Breast epithelium (tissue), 4 donors: ENCODE measurements around the gene GJD3. TPM values are rescaled to one million over a fixed set of nuclear protein-coding genes. Genes with fewer than 3 reads are reported as not detected.

ENCODE experiments used
- DNase-seq, 2 donors: peaks; one replicate each; pipeline ENCODE4 v3.0.0-alpha.2; 2019; ENCODE audit warnings: low spot score in 2 of 2
- H3K27ac ChIP-seq, 2 donors: fragments of 200-600 bp; sonication (generic) in 1 of 2; one replicate each; pipeline ENCODE4 v1.5.1; 2016 to 2019; ENCODE audit warnings: mild to moderate bottlenecking in 1 of 2
- H3K27me3 ChIP-seq, 2 donors: fragments of 200-600 bp; sonication (generic) in 1 of 2; one replicate each; pipeline versions ENCODE4 v1.5.1 to v1.6.0; 2017 to 2019; ENCODE audit warnings: control low read depth in 1 of 2, mild to moderate bottlenecking in 1 of 2
- H3K36me3 ChIP-seq: fragments of 200-600 bp; one replicate; pipeline ENCODE4 v1.5.1; 2019
- H3K4me1 ChIP-seq, 2 donors: fragments of 200-600 bp; sonication (generic); one replicate each; pipeline ENCODE4 v1.5.1; 2016 to 2019; ENCODE audit warnings: control low read depth in 1 of 2
- H3K4me3 ChIP-seq, 3 donors: fragments of 200-600 bp; sonication (generic); 1 replicate in 2 of 3; 2 replicates in 1 of 3; pipeline ENCODE4 v1.5.1; 2016 to 2019; ENCODE audit warnings: mild to moderate bottlenecking in 3 of 3, moderate library complexity in 2 of 3
- H3K9me3 ChIP-seq, 2 donors: fragments of 200-600 bp; sonication (generic) in 1 of 2; one replicate each; pipeline ENCODE4 v1.5.1; 2016 to 2019; ENCODE audit warnings: control low read depth in 1 of 2
- POLR2A ChIP-seq: fragments of 450-650 bp; IDR thresholded peaks from one replicate; pipeline ENCODE4 v1.6.1; 2016; ENCODE audit warnings: antibody characterized with exemption, mild to moderate bottlenecking, moderate library complexity
- POLR2AphosphoS5 ChIP-seq, 3 donors: sonication (generic); formaldehyde crosslinking; IDR thresholded peaks; one replicate each; pipeline ENCODE4 v1.6.1; 2017; ENCODE audit warnings: antibody characterized with exemption in 3 of 3
- intact Hi-C: fragments of 100-400 bp; cut with DNase I; formaldehyde crosslinking; loops from one replicate; pipeline ENCODE4 v1.15.1; 2023; ENCODE audit warnings: low total_unique reads
- total RNA-seq, 3 donors: library from RNA; depleted of rRNA; stranded (reverse); fragments of >200 nt; gene quantifications; one replicate each; pipeline ENCODE4 v1.1.0, GENCODE V29; 2016
- TF ChIP-seq, protein P1 (sequence below), 3 donors: fragments of 450-650 bp; IDR thresholded peaks; one replicate each; pipeline ENCODE4 v1.5.1; 2016 to 2017; ENCODE audit warnings: antibody characterized with exemption in 3 of 3, mild to moderate bottlenecking in 3 of 3, moderate library complexity in 3 of 3

The GJD3 gene
- total RNA-seq, 3 donors from 2014 or later, result not detected

DNA sequence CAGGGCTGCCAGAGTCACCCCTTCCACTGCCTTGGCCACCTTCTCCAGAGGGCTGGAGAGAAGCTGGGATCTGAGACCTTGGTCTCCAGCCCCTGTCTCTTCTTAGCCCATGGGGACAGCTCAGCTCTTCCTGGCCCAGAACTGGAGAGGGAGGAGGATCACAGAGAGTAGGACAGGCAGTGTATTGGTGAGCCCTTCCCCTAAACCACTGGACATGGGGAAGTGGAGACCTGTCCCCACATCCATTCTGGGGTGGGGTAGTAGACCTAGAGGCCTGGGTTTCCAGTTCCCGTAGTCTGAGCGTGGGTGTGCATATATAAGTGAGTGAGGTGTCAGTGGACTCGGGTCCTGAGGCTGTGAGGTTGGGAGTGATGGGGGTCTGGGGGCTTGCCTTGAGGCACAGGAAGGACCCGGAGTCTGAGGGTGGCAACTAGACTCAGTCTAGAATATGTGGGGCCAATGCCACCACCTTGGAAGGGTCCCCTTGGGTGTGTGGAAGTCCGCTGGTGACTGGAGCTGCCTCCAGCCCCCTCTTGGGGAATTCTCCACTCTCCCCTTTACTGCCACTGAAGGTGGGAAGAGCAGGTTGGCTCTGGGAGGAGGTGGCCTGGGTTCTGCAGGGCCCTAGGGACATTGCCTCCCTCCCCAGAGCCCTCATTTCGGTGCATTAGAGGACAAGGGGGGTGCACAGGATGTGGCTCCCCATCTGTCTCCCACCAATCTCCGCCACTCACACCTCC is 19.9 kb downstream of the GJD3 start:
- DNase-seq, result no peak
- H3K36me3 ChIP-seq, result no peaks in the 10 kb centered on the region
- intact Hi-C loops, result no loop called here
- H3K9me3 ChIP-seq, result no peaks in the 10 kb centered on the region
- TF ChIP-seq POLR2AphosphoS5 (IDR thresholded peaks at IDR 0.05) (no peak), POLR2A (no peak)
- TF ChIP-seq, protein P1, sequence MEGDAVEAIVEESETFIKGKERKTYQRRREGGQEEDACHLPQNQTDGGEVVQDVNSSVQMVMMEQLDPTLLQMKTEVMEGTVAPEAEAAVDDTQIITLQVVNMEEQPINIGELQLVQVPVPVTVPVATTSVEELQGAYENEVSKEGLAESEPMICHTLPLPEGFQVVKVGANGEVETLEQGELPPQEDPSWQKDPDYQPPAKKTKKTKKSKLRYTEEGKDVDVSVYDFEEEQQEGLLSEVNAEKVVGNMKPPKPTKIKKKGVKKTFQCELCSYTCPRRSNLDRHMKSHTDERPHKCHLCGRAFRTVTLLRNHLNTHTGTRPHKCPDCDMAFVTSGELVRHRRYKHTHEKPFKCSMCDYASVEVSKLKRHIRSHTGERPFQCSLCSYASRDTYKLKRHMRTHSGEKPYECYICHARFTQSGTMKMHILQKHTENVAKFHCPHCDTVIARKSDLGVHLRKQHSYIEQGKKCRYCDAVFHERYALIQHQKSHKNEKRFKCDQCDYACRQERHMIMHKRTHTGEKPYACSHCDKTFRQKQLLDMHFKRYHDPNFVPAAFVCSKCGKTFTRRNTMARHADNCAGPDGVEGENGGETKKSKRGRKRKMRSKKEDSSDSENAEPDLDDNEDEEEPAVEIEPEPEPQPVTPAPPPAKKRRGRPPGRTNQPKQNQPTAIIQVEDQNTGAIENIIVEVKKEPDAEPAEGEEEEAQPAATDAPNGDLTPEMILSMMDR (IDR thresholded peaks at IDR 0.05), result no peak
- peak overlapping the region; percentile 67 to 89 (median 81) for H3K4me3 ChIP-seq
- H3K27ac ChIP-seq, result peak overlapping the region; percentile 97 to 98
- H3K4me1 ChIP-seq, result peaks cover 27 to 58% of the 10 kb centered on the region in 2 donors
- H3K27me3 ChIP-seq, result no peaks in the 10 kb centered on the region

DNA sequence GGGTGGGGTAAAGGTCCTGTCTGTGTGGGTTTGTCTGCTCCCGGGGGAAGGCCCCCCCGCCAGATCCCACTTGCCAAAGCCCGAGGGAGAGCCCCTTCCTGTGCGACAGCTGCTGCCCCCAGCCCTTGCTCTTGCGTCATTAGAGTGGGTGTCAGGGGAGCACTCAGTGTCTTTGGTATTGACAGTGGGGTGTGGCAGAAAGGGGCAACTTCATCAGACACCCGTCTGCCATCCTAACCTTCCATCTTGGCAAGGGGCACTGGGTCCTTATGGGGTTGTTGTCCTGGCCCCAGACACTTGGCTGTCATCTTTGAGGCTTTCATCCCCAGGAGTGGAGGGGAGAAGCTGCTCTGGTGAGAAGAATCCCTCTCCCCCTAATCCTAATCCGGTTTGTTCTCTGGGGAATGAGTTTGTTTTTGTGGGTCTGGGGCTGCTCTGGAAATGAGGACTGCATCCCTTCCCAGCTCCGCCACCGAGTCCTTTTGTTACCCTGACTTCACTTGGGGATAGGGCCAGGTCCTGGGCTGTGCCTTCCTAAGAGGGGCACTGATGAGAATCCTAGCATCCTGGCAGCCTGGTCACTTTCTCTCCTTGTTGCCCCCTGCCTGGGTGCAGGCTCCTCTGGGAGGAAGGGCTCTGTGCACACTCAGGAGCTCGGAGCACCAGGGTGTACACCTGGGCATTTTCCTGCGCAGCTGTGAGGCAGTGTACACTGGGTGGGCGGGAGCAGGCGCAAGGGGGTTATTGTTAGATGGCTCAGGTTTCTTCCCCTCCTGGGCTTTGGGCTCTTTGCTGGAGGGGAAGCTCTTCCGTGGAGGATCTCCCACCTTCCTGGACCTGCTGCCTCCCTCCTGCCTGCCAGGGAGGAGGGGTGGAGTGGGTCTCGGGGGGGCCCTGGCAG is 21.1 kb downstream of the GJD3 start:
- Histone ChIP-seq H3K27ac (peak overlapping the region; percentile 97 to 98), H3K4me3 (peak overlapping the region; percentile 67 to 89 (median 81)), H3K4me1 (peaks cover 21 to 47% of the 10 kb centered on the region in 2 donors), H3K9me3 (no peaks in the 10 kb centered on the region), H3K36me3 (no peaks in the 10 kb centered on the region), H3K27me3 (no peaks in the 10 kb centered on the region)
- TF ChIP-seq POLR2AphosphoS5 (IDR thresholded peaks at IDR 0.05) (peak in 1 of 3 donors; percentile 47), POLR2A (no peak)
- intact Hi-C loops, result no loop called here
- no peak for DNase-seq

DNA sequence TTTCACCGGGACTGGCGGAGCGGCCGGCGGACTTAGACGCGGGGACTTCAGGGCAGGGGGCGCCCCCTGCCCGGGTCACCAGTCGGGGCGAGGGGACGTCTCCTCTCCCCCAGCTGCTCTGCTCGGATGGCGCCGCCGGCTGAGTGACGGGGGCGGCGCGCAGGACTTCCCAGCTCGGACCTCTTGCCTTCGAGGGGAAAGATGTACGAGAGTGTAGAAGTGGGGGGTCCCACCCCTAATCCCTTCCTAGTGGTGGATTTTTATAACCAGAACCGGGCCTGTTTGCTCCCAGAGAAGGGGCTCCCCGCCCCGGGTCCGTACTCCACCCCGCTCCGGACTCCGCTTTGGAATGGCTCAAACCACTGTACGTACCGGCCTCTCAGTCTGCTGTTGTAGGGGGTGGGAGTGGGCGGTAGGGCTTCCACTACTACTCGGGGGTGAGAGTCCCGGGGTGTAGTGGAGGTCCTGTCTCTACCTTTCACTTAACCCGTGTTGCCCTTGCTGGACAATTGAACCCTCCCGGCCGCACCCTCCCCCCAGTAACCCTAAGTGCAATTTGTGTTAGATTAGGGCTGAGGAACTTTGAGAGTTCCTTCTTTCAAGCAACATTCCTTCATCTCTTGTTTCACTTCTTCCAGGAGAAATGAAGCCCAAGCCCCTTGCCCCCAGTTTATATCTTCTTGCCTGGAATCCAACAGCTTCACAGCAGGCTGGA is 21.9 kb downstream of the GJD3 start:
- peak overlapping the region; percentile 67 to 89 (median 81) for H3K4me3 ChIP-seq
- peak overlapping the region; percentile 97 to 98 for H3K27ac ChIP-seq
- peaks cover 13 to 39% of the 10 kb centered on the region in 2 donors for H3K4me1 ChIP-seq
- H3K36me3 ChIP-seq, result no peaks in the 10 kb centered on the region
- intact Hi-C loops, result no loop called here
- H3K9me3 ChIP-seq, result no peaks in the 10 kb centered on the region
- TF ChIP-seq POLR2A, result no peak
- peak in 1 of 3 donors; percentile 11 for TF ChIP-seq POLR2AphosphoS5 (IDR thresholded peaks at IDR 0.05)
- no peaks in the 10 kb centered on the region for H3K27me3 ChIP-seq
- no peak for DNase-seq

DNA sequence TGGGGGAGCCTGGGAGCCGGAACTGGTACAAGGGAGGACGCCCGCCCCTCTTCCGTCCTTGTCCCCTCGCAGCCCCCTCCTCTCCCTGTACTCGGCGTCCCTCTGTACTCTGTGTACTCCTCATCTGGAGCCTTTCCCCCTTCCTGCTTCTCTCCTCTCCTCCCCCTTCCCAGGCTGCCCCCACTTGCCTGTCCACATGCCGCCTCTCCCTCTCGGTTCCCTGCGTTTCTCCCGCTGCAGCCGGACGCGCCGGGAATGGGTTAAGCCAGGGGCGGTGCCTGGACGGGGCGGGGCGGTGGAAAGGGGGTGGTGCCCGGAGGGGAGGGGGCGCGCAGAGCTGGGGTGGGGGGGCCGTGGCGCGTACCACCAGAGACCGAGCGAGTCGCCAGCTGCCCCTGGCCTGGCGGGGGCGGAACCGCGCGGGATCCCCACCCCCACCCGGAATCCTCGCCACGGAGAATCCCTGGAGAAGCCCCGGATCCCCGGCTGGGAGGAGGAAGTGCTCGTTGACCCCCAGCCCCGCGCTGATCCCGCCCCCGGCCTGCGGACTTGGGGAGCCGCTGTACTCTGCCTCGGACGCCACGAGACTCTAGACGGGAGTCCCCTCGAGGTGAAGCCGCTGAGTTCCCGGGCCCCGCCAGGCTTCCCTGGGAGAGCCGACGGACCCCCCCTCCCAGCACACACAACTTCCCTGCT is 22.6 kb downstream of the GJD3 start:
- peak overlapping the region; percentile 67 to 89 (median 81) for H3K4me3 ChIP-seq
- peak overlapping the region; percentile 97 to 98 for H3K27ac ChIP-seq
- no peaks in the 10 kb centered on the region for H3K9me3 ChIP-seq
- H3K27me3 ChIP-seq, result no peaks in the 10 kb centered on the region
- TF ChIP-seq, protein P1 (IDR thresholded peaks at IDR 0.05), result no peak
- TF ChIP-seq POLR2AphosphoS5 (IDR thresholded peaks at IDR 0.05) (peak in 1 of 3 donors; percentile 19), POLR2A (no peak)
- DNase-seq, result peak; percentile 68 to 80
- intact Hi-C loops, result no loop called here
- H3K4me1 ChIP-seq, result peaks cover 12 to 32% of the 10 kb centered on the region in 2 donors
- H3K36me3 ChIP-seq, result no peaks in the 10 kb centered on the region

DNA sequence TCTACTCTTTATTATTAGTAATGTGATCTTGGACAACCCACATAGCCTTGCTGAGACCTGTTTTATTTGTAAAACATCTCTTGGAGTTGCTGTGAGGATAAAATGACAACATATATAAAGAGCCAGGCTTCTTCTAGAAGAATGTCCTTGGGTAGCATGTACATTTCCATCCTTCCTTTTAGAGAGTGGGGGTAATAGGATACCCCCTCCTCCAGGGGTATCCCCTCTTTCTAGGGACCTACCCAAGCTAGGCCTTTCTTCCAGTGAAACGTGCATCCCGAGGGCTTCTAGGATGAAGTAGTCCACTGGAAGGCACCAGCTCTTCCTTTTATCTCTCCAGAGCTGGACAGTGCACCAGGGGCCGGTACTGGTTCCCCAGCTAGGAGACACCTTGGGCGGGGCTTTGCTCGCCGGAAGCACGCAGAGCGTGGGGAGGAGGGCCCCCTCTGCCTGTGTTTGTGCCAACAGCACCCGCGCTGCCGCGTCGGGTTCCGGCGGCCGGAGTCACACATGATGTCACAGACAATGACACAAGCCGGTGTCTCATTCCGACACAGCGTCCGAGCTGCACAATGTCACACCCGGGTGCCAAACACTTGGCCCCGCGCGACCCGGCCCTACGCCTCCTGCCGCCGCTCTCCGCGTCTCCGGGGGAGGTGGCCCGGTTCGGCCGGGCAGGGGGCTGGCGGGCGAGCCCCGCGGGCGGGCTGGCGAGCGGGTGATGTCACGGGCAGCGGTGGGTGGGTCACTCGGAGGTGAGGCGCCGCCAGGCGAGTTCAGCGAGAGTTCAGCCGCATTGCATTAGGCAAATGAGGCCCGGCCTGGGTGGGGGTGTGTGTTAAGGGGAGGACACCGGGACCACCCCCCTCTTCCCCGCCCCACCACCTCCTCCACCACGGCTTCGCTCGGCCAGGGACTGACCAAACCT is 23.4 kb downstream of the GJD3 start:
- Histone ChIP-seq H3K36me3 (no peaks in the 10 kb centered on the region), H3K9me3 (no peaks in the 10 kb centered on the region), H3K27ac (peak overlapping the region; percentile 97 to 98), H3K4me3 (peak overlapping the region; percentile 67 to 89 (median 81)), H3K27me3 (no peaks in the 10 kb centered on the region), H3K4me1 (peaks cover 4 to 24% of the 10 kb centered on the region in 2 donors)
- TF ChIP-seq POLR2A (no peak), POLR2AphosphoS5 (IDR thresholded peaks at IDR 0.05) (peak; percentile 79 to 93 (median 90))
- TF ChIP-seq, protein P1 (IDR thresholded peaks at IDR 0.05), result peak in 1 of 3 donors; percentile 15
- peak; percentile 89 to 91 for DNase-seq
- intact Hi-C loops, result no loop called here
